Loucy (cell line): ENCODE results near the gene ABCA8.

Experiments used
- CTCF ChIP-seq: fragments of 200-600 bp; sonication (generic); conservative IDR thresholded peaks from 2 replicates; pipeline ENCODE4 v1.5.1; 2014; ENCODE audit warnings: mild to moderate bottlenecking, antibody characterized with exemption, low read length
- EZH2phosphoT487 ChIP-seq: fragments of 200-600 bp; IDR thresholded peaks from 2 replicates; pipeline ENCODE4 v1.6.1; 2018; ENCODE audit warnings: antibody characterized with exemption, mild to moderate bottlenecking, moderate library complexity, borderline replicate concordance

- TF ChIP-seq CTCF (no peak), EZH2phosphoT487 (no peak)
Observed at GRCh38 chr17:68871447-68871846, 83.7 kb downstream of the ABCA8 start.
